GM12801 (cell line): ENCODE data around the gene TUBGCP6.

Experiments used
- CTCF ChIP-seq: IDR thresholded peaks from one replicate; pipeline ENCODE4 v1.5.1; 2011; ENCODE audit warnings: control low read depth; ENCODE audit not compliant: insufficient read length; ENCODE audit errors: extremely low read depth

Gene TUBGCP6

GRCh38 chr22:50216684-50217520, 27.9 kb downstream of the TUBGCP6 start:
- TF ChIP-seq CTCF = no peak

GRCh38 chr22:50216055-50216683, 28.7 kb downstream of the TUBGCP6 start:
- TF ChIP-seq CTCF = no peak

GRCh38 chr22:50215297-50216054, 29.3 kb downstream of the TUBGCP6 start:
- no peak for TF ChIP-seq CTCF

DNA sequence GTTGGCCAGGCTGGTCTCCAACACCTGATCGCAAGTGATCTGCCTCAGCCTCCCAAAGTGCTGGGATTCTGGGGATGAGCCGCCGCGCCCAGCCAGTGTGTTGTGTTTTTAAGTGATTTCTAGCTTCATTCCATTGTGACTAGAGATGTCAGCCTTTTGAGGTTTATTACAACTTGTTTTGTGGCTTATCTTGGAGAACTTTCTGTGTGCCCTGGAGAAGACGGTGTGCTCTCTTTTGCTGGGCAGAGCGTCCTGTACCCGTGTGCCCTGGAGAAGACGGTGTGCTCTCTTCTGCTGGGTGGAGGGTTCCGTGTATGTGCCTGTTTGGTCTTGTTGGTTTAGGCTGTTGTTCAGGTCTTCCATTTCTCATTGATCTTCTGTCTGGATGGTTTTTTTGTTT, 31.6 kb downstream of the TUBGCP6 start:
- no peak for TF ChIP-seq CTCF

DNA sequence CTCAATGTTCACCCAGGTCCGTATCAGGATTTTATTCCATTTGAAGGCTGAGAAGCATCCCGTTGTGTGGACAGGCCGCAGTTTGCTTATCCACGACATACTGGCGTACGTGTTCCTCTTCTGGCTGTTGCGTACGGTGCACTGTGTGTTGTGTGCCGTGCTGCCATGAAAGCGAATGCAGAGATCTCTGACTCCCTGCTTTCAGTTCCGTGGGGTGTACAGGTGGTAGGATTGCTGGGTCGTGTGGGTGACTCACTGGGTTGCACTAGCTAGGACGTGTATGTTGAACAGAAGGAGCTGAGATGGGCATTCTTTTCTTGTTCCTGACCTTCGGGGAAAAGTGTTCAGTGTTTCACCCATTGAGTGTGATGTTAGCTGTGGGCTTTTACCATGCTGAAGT, 33.7 kb downstream of the TUBGCP6 start:
- no peak for TF ChIP-seq CTCF

DNA sequence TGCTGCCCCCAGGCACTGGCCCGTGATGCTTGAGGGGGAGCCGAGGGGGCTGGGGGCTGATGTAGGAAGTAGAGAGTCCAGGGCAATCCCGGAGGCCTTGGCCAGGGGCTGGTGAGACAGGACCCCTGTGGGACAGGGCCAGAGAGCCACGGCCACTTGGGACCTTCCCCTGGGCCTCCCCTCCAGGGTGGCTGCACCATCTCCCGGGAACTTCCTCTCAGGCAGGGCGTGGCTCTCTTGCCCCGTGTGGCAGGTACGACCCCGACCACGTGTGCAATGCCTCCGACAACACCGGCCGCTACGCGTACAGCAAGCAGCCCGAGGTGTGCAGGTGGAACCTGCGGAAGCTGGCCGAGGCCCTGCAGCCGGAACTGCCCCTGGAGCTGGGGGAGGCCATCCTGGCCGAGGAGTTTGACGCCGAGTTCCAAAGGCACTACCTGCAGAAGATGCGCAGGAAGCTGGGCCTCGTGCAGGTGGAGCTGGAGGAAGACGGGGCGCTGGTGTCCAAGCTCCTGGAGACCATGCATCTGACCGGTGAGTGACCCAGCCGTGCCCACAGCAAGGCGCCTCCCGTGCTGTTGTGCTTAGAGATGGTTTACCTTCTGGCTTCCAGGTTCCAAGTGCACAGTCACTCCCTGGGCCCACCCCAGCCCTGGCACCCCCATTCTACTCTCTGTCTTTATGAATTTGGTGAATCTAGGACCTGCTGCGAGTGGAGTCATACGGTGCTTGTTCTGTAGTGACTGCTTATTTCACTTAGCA, 34.3 kb downstream of the TUBGCP6 start:
- no peak for TF ChIP-seq CTCF

DNA sequence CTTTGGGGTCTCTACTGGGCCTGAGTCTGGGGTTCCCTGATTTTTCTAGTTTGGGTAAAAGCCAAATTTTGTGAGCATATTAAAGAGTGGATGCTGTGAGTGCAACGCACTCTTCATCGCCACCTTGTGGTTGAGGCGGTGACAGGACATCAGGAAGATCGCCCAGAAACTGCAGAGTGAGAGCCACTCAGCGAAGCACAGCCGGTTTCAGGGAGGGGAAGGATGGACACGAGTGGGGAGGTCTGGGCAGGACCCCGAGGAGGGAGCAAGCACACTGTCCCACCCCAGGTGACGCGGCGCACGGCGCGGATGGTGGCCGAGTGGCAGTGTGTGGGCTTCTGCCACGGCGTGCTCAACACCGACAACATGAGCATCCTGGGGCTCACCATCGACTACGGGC, 34.9 kb downstream of the TUBGCP6 start:
- TF ChIP-seq CTCF = no peak
